ENCODE data around the gene PHACTR1.
"Not testable (repeated sequence)": the region's sequence is repeated elsewhere in the genome, so short reads cannot be mapped to it uniquely, and the experiment has no call there.

Gene PHACTR1

DNA sequence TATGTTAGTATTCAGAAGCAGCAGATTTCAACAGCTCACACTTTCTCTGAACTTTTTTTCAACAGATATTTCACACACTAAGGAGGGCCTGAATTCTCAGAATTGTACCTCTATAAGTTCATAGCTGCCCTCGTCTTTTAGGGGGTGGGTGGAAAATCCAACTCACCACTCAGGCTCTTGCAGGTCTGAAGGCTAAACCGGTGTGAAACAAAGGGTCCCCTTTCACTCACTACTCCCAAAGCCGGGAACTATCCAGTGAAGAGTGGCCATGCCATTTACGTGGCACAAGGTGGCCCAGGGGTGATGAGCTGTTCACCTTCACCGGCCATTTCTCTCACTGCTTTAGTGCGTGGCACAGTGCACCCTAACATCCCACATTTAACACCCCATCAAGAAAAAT lies 587.5 kb downstream of the PHACTR1 start:
- DNase-seq: no peak

- peak in 14 of 51 donors; percentile 10 to 66 (median 26) for DNase-seq
Observed at GRCh38 chr6:13304580-13305260, 588.2 kb downstream of the PHACTR1 start.

- DNase-seq: no peak
Observed at GRCh38 chr6:13305288-13305687, 588.7 kb downstream of the PHACTR1 start.

DNA sequence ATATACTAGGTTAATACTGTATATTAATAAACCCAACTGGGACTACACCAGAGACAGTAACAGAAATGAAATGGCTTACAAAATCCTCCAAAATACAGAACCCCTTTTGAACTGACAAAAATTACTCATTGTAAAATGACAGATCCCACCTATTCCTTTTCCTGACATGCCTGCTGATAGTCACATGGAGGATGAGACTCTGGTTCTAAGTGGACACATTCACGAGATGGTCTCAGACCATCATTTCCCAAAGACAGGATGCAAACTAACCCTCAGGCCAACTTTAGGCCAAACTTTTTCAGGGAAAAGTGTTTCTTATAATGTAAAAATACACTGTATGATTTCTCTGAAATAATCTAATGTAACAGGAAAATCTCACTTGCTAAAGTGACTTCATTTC lies 589.2 kb downstream of the PHACTR1 start:
- no peak for DNase-seq

DNA sequence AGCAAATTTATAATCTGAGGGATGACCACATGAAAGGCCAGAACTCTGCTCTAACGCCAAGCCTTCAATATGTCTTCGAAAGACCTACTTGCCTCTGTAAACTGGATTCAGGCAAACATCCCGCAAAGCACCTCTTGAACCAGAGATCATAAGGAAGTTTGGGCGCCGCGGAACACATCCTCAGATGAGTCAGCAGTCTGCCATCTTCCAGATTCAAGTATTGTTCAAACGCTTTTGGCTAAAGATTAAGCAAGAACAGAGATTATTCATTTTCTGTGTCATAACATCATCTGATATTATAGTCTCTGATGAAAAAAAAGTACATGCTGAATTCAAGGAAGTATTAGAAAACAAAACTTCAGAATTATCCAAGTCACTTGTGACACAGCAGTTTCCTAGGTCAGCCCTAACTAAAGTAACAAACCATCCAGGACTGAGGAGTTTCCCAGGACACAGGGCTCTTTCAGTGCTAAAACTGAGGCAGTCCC lies 591.0 kb downstream of the PHACTR1 start:
- DNase-seq: no peak

DNA sequence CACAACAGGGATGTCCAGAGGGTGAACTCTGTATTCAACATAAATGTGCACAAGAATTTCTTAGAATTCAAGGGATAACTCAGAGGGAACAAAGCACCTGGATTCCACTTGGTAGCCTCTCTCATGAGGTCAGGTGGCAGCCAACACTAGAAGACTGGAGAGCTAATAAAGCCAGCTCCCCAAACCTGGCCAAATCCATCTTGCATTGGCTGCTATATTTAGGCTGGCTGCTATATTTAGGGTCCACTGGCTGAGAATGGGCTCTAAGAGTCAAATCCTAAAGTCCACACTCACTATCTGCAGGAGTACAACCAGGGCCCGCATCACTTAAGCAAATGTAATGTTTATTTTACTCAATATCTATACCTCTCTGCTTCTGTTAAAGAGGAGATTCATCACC lies 591.8 kb downstream of the PHACTR1 start:
- no peak for DNase-seq

DNA sequence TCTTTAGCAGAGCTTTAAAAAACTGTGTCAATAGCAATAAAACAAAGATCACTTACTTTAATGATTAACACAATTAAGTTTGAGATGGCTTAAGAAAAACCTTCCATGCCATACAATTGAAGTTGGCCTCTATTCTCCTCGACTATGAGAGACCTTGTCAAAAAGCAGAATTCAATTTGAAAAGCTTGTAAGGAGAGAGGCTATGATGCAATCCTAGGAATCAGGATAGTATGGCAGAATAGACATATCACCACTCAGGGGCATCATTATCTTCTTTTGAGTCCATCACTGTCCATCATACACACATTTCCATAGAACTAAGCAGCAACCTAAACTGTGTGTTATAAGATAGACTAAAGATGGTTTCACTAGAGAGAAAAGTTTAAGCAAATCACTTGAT lies 594.6 kb downstream of the PHACTR1 start:
- DNase-seq: no peak

DNA sequence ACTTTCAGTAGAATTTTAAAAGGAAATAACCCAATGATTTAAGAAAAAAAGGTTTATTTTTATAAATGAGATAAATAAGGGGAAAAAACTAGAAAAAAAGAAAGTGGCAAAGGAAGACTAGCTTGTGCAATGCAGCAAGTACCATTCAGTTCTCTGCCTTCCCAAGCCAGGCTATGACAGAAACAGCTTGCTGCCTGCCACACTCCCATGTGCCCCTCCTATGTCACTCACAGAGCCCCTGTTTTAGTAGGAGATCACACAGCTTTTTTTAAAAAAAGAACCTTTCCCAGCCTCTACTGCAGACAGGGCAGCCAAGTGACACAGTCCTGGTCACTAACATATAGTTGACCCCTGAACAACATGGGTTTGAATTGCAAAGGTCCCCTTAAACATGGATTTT lies 598.2 kb downstream of the PHACTR1 start:
- no peak for DNase-seq

GRCh38 chr6:13315896-13316295 lies 599.3 kb downstream of the PHACTR1 start:
- no peak for DNase-seq

DNA sequence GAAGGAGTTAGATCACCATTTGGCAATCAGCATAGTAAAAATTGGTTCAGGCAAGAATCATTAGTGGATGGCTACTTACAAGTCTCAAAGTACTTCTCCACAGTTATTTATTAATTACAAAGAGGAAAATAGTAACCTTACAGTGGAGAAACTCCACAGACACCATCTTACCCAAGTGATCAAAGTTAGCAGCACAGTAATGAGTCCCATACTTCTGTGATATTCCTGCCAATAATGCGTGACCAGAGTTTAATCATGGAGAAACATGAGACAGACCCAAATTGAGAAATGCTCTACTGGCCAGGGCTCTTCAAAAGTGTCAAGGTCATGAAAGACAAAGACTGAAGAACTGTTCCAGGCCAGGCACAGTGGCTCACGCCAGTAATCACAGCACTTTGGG lies 602.3 kb downstream of the PHACTR1 start:
- DNase-seq: no peak

- no peak for DNase-seq
Observed at GRCh38 chr6:13319891-13320564, 603.5 kb downstream of the PHACTR1 start.

DNA sequence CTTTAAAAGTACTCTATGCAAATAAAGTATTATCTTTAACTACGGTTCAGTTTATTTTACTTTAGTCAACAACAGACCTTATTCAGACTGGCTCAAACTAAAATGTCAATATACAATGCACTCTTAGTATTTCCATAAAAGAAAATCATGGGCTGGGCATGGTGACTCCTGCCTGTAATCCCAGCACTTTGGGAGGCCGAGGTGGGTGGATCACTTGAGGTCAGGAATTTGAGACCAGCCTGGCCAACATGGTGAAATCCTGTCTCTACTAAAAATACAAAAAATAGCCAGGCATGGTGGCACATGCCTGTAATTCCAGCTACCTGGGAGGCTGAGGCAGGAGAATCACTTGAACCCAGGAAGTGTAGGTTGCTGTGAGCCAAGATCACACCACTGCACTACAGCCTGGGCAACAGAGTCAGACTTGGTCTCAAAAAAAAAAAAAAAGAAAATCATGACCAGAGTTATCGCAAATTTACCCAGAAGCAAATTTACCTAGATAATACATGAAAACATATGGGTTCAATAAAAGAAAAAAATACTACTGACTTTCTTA lies 609.5 kb downstream of the PHACTR1 start:
- DNase-seq: not testable (repeated sequence)

DNA sequence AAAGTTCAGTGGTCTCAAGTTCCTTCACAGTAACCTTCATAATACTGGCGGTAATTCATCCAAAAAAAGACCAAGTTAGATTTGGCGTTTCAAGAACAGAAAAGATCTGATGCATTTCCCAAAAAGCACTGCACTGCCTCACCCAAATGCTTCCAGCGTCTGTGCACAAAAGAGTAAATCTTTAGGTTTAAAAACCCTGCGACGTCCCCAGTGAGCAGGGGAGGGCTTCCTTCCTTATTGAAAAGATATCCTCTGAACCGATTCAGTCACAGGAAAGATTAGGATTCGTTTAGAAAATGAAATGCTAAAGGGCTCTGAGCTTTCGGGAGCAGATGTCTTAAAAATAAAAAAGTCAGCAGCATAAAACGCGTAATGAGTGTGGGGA lies 611.1 kb downstream of the PHACTR1 start:
- no peak for DNase-seq

DNA sequence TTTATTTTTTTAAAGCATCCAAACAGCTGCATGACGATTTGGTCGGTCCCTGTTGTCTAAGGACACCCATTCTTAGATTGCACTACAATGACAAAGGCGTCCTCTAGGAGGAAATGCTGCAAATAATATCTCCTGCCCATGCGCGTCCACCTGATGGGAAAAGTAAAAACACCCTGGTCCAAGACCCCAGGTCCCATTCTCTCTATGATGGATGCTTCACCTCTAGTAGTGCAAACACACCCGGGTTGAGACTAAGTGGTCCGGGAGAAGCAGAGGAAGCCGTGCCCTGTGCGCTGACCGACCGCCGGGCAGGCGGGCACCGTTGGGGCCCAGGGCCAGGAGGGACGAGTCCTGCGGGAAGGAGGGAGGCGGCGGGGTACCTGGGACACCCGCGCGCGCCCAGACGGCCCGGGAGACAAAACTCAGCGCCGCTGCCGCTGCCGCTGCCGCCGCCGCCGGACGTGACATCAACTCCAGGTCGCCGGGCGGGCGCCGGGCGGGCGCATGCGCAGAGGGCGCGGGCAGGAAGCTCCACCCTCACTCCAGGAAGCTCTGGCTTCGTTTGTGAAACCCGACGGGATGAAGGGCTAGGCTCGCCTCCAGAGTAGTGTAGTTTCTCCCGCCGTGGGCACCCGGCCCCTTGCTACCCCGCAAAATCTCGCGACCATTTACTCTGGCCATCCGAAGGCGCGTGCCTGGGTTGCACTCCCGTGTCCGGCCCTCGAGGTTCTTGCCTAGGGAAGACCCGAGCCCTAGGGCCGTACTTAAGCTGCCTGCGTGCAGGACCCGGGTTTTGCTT lies 611.7 kb downstream of the PHACTR1 start, which contains the start of gene TBC1D7:
Gene TBC1D7 (minus strand): TSS at position 462 of the 799 bp plus-strand sequence. CDS start 1,639 bp downstream, outside the sequence.
- DNase-seq: peak; percentile 39 to 95 (median 86)

- DNase-seq: no peak
Observed at GRCh38 chr6:13328875-13329183, 612.3 kb downstream of the PHACTR1 start.

- DNase-seq: peak in 1 of 51 donors; percentile 46
Observed at GRCh38 chr6:13331516-13332348, 615.2 kb downstream of the PHACTR1 start.

DNA sequence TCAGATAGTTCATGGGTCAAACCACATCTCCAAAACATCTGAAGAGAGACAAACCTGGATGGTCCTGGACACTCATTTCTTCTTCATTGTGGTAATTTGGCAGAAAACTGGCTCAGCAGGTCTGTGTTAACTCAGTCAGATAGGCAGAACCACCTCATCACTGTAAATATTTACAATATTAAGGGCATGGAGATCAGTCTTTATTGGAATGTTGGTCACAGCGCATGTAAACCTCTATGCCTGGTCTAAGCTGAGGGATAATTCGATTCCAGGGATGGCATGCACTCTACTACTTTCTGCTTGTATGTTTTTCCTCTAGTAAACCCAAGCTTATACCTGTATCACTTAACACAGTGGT lies 615.8 kb downstream of the PHACTR1 start:
- no peak for DNase-seq

GRCh38 chr6:13334953-13335352 lies 618.4 kb downstream of the PHACTR1 start:
- DNase-seq: no peak

GRCh38 chr6:13336553-13336952 lies 620.0 kb downstream of the PHACTR1 start:
- DNase-seq: peak in 48 of 51 donors; percentile 10 to 88 (median 59)

DNA sequence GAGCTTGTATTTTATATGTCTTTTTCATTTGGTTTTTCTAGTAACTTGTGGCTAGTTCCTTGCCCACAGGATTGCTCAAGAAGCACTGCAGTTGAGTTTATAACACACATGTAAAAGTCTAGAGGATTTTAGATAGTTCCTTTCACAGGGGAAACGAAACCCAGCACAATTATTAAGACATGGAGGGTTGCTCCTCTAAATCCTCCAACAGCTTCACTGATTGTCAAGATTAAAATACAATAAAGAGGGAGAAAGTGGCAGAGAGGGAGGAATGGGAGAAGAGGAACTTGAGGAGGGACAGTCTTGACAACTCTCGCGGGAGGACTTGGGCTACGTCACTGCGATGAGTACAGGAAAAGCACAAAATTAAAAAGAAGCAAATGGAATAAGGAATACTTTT lies 621.5 kb downstream of the PHACTR1 start:
- no peak for DNase-seq
